Activated CD8-positive, alpha-beta memory T cell treated with anti-CD3 and anti-CD28 coated beads for 4 hours (primary cell): ENCODE data around the gene MYCBPAP.

ENCODE experiments used
- DNase-seq, 2 donors: peaks; one replicate each; pipeline ENCODE4 v3.0.0-alpha.2; 2020; ENCODE audit warnings: low read depth in 2 of 2

MYCBPAP gene

DNA sequence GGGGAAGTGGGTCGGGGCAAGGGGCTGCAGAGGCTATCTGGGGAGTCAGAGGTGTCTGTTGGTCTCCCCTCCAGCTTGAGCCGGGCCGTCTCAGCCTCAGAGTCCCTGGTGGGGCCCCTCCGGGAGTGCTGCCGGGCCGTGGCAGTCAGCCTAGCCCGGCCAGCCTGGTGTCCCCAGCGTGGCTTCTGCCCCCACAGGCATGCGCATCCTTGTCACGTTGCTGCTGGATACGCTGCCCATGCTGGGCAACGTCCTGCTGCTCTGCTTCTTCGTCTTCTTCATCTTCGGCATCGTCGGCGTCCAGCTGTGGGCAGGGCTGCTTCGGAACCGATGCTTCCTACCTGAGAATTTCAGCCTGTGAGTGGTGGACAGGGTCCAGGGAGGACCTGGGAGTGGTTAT, 63.4 kb downstream of the MYCBPAP start:
- no peak for DNase-seq

DNA sequence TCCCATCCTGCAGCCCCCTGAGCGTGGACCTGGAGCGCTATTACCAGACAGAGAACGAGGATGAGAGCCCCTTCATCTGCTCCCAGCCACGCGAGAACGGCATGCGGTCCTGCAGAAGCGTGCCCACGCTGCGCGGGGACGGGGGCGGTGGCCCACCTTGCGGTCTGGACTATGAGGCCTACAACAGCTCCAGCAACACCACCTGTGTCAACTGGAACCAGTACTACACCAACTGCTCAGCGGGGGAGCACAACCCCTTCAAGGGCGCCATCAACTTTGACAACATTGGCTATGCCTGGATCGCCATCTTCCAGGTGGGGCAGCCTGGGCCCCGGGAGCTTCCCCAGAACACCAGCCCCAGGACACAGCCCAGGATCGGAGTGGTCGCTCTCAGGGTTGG, 64.3 kb downstream of the MYCBPAP start:
- no peak for DNase-seq

DNA sequence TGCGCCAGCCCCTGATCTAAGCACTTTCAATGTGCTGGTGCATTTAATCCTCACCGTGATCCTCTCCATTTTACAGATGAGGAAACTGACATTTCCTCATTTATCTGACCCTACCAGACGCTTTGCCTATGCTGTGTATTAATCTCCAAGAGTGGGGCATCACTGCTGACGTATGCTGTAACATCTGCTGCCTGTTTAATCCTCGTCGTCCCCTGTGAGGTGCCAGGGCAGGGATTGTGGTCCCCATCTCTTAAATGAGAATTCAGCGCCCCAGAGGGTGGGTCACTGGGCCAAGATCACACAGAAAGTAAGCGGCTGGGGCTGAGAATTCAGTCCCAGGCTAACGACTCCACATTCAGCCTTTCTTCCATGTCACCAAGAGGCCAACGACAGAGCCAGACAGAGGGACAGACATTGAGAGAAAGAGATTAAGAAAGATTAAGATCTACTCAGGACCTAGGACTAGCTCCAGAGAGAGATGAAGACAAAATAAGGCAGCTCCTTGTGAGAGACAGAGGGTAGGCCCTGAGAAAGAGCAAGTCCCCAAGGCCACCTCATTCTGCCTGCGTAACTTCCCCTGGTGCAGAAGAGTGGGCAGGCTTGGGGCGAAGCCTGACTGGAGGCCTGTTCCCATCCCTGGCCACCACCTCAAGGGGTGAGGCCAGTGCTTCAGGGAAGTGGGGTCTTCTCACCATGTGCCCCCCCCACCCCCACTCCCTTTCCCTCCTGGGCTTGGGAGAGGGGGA, 65.8 kb downstream of the MYCBPAP start:
- no peak for DNase-seq

DNA sequence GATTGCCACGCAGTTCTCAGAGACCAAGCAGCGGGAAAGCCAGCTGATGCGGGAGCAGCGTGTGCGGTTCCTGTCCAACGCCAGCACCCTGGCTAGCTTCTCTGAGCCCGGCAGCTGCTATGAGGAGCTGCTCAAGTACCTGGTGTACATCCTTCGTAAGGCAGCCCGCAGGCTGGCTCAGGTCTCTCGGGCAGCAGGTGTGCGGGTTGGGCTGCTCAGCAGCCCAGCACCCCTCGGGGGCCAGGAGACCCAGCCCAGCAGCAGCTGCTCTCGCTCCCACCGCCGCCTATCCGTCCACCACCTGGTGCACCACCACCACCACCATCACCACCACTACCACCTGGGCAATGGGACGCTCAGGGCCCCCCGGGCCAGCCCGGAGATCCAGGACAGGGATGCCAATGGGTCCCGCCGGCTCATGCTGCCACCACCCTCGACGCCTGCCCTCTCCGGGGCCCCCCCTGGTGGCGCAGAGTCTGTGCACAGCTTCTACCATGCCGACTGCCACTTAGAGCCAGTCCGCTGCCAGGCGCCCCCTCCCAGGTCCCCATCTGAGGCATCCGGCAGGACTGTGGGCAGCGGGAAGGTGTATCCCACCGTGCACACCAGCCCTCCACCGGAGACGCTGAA, 67.5 kb downstream of the MYCBPAP start:
- no peak for DNase-seq

DNA sequence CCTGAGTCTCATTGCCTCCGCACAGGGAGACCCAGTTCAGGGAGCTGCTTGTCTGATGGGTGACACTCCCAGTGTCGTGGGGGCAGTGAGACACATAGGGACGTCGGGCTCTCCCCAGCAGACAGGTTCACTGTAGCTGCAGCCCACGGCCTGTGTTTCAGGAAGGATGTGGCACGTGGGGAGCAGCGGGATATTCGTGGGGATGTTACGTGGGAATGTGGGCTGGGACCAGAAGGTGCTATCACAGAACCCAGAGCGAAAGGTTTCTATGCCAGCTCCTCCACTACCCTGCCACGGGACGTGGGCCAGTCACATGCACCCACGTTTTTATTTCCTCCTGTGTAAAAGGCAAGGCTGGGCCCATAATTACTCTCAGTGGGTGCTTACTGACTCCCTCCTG, 68.6 kb downstream of the MYCBPAP start:
- no peak for DNase-seq

DNA sequence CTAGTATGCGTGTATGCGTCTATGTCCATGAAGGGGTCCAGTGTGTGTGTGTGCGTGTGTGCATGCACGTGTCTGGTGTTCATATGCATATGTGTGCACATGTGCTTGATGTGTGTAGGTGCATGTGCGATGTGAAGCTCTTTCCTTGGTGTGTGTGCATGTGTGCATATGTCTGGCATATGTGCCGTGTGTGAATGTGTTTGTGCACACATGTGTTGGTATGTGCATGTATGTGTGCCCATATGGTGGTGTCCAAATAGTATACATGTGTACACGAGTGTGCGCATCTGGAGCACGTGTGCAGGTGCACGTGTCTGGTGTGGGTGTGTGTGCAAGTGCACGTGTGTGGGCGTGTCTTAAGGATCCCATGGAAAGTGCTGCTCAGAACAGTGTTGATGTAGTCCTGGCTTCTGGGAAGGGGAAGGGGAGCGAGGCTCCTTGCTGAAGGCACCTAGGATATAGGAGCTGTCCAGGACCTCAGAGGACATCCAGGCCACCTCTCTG, 69.3 kb downstream of the MYCBPAP start:
- DNase-seq, result no peak

DNA sequence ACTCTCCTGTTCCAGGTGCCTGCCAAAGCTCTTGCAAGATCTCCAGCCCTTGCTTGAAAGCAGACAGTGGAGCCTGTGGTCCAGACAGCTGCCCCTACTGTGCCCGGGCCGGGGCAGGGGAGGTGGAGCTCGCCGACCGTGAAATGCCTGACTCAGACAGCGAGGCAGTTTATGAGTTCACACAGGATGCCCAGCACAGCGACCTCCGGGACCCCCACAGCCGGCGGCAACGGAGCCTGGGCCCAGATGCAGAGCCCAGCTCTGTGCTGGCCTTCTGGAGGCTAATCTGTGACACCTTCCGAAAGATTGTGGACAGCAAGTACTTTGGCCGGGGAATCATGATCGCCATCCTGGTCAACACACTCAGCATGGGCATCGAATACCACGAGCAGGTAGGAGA, 69.9 kb downstream of the MYCBPAP start:
- DNase-seq, result no peak

DNA sequence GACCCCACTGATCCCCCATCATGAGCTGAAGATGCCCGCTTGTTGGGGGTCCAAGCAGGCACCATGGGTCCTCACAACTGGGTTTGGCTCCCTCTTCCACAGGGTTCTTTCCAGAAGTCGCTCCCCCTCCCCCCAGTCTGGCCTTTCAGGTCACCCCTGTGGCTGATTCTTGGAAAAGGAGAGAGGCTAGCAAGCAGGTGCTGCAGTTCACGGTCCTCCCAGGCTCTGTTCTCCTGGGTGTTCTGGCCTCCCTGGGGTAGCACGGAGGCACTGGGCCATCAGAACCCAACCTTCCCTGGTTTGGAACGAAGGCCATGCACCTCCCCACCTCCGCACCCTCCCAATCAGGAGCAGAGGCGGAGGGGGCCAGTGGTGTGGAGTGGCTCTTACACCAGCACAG, 71.2 kb downstream of the MYCBPAP start:
- DNase-seq, result no peak

DNA sequence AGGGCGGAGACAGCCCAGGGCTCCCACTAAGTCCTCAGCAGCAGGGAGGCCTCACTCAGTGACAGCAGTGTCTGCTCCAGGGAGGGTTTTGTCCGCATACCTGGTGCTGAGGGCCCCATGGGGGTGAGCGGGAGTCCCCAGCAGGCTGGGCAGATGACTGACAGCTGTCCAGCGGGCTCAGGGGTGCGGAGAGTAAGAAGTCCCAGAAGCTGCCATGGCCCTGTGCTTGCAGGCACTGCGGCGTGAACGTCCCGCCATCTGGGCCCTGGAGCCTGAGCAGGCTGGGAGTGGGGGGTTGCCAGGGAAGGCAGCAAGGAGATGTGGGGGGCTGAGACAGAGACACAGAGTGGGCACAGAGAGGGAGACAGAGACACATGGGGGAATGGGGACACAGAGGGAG, 72.4 kb downstream of the MYCBPAP start:
- DNase-seq, result no peak
